DND-41 (cell line): Measurements from ENCODE around the gene NFIB.

Experiments used
- ATAC-seq: fragments of 200-7000 bp; cut with Tn5 transposase; 3 replicates; pipeline ENCODE4 v1.9.1; 2021; ENCODE audit warnings: low read depth; ENCODE audit not compliant: insufficient read depth
- DNase-seq: peaks from one replicate; pipeline ENCODE4 v3.0.0-alpha.2; 2020
- H2AFZ ChIP-seq: 2 replicates; pipeline ENCODE4 v1.6.0; 2012; ENCODE audit warnings: low read depth, low read length
- H3K27ac ChIP-seq: 2 replicates; pipeline ENCODE4 v1.5.1; 2012; ENCODE audit warnings: low read length, inconsistent platforms
- H3K27me3 ChIP-seq: fragments of 200-600 bp; sonication (generic); 2 replicates; pipeline ENCODE4 v1.6.0; 2012; ENCODE audit warnings: low read length, mild to moderate bottlenecking, inconsistent platforms; ENCODE audit not compliant: insufficient read depth, poor library complexity
- H3K36me3 ChIP-seq: 2 replicates; pipeline ENCODE4 v1.5.1; 2012; ENCODE audit warnings: low read length, inconsistent platforms; ENCODE audit not compliant: insufficient read depth
- H3K4me1 ChIP-seq: 2 replicates; pipeline ENCODE4 v1.5.1; 2012; ENCODE audit warnings: mild to moderate bottlenecking, low read length; ENCODE audit not compliant: insufficient read depth
- H3K4me2 ChIP-seq: 2 replicates; pipeline ENCODE4 v1.6.0; 2012; ENCODE audit warnings: mild to moderate bottlenecking, moderate library complexity, low read length, inconsistent platforms; ENCODE audit not compliant: insufficient read depth
- H3K4me3 ChIP-seq, 2 experiments: fragments of 200-600 bp in 1 of 2; shearing (Covaris generic) in 1 of 2; 2 replicates each; pipeline ENCODE4 v1.5.1; 2012 to 2016; ENCODE audit warnings: inconsistent platforms in 2 of 2, low read length in 2 of 2, mild to moderate bottlenecking in 2 of 2, low read depth in 1 of 2, moderate library complexity in 1 of 2
- H3K79me2 ChIP-seq: 2 replicates; pipeline ENCODE4 v1.6.0; 2012; ENCODE audit warnings: low read length, inconsistent platforms; ENCODE audit not compliant: insufficient read depth
- H3K9ac ChIP-seq: 2 replicates; pipeline ENCODE4 v1.6.0; 2012; ENCODE audit warnings: low read depth, mild to moderate bottlenecking, inconsistent platforms, low read length, moderate library complexity
- H3K9me3 ChIP-seq: 2 replicates; pipeline ENCODE4 v1.5.1; 2012; ENCODE audit warnings: low read length, moderate library complexity, mild to moderate bottlenecking, inconsistent platforms; ENCODE audit not compliant: insufficient read depth, severe bottlenecking
- H4K20me1 ChIP-seq: 2 replicates; pipeline ENCODE4 v1.6.0; 2012; ENCODE audit warnings: low read length; ENCODE audit not compliant: insufficient read depth
- EZH2 ChIP-seq: IDR thresholded peaks from 3 replicates; pipeline ENCODE4 v1.6.1; 2012; ENCODE audit warnings: borderline replicate concordance, low read depth, mild to moderate bottlenecking, moderate library complexity, low read length, inconsistent platforms; ENCODE audit not compliant: severe bottlenecking
- TF ChIP-seq, protein P1 (sequence below): IDR thresholded peaks from 2 replicates; pipeline ENCODE4 v1.5.1; 2012; ENCODE audit warnings: borderline replicate concordance, low read length, moderate library complexity, mild to moderate bottlenecking; ENCODE audit not compliant: poor library complexity, severe bottlenecking; ENCODE audit errors: extremely low read depth

The NFIB gene

DNA sequence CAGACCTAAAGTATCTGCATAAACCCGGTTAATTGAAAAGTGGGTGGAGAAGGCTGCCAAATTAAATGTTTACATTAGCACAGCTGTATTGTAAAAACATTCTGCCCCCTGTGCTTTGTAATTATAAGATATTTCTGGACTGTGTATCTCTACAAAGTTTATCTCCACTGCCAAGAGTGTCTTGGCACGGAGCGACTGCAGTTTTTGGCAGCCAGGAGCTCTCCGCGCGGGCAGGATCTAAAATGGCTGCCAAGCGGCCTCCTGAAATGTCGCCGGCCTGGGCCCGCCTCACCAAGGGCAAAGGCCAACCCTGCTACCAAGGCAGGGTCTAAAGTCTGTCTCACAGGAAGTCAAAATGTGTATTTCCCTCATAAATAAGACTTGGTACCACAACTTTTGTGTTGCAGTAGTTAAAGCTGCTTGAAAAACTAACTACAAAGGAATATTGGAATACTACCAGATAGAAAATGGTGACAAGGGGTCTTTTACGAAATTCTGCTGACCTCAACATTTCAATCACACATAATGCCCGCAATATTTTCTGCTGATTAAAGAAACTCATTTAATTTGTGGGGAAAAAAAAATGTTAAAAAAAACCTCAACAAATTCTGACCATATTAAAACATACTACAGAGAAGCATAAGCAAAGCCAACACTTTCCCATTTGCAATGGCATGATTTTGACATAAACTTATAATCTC lies 110.4 kb downstream of the NFIB start:
- H3K27ac ChIP-seq, result no peak overlapping the region
- no peak overlapping the region for H3K4me2 ChIP-seq
- DNase-seq (no peak), ATAC-seq (no peak)
- H3K4me3 ChIP-seq, result no peak overlapping the region
- no peak overlapping the region for H2AFZ ChIP-seq
- no peak for TF ChIP-seq EZH2
- TF ChIP-seq, protein P1, sequence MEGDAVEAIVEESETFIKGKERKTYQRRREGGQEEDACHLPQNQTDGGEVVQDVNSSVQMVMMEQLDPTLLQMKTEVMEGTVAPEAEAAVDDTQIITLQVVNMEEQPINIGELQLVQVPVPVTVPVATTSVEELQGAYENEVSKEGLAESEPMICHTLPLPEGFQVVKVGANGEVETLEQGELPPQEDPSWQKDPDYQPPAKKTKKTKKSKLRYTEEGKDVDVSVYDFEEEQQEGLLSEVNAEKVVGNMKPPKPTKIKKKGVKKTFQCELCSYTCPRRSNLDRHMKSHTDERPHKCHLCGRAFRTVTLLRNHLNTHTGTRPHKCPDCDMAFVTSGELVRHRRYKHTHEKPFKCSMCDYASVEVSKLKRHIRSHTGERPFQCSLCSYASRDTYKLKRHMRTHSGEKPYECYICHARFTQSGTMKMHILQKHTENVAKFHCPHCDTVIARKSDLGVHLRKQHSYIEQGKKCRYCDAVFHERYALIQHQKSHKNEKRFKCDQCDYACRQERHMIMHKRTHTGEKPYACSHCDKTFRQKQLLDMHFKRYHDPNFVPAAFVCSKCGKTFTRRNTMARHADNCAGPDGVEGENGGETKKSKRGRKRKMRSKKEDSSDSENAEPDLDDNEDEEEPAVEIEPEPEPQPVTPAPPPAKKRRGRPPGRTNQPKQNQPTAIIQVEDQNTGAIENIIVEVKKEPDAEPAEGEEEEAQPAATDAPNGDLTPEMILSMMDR, result no peak
- H3K79me2 ChIP-seq, result no peaks in the 10 kb centered on the region
- no peak overlapping the region for H3K9ac ChIP-seq
- no peaks in the 10 kb centered on the region for H3K4me1 ChIP-seq
- H3K9me3 ChIP-seq, result no peaks in the 10 kb centered on the region
- no peaks in the 10 kb centered on the region for H3K36me3 ChIP-seq
- no peaks in the 10 kb centered on the region for H4K20me1 ChIP-seq
- no peaks in the 10 kb centered on the region for H3K27me3 ChIP-seq

DNA sequence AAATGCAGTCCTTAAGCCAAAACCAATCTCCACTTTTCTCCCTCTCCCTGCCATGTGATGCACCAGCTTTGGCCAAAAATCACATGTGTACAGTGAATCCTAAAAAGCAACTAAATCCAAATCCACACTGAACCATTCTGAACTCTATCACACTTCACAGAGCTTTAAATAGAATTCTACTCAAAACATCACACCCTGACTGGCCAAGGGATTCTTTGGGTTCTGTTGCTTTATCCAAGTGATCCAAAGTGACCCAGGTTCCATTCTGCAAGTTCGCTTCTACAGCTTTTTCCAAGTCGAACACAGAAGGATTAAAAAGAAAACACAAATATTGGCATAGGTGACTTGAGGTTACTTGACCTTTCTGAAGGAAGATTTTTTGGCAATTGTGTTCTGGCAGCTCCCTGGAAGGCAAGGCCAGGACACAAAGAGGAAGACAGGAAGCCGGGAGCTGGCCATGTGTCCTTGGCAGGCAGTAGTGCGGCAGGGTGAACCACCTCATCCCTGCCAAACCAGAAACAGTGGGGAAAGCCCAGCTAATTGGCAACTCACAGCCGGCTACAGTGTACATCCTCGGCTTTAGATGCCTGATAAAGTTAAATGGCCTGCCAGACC lies 115.0 kb downstream of the NFIB start:
- Histone ChIP-seq H3K79me2 (no peaks in the 10 kb centered on the region), H2AFZ (no peak overlapping the region), H3K4me1 (no peaks in the 10 kb centered on the region), H3K9me3 (no peaks in the 10 kb centered on the region), H4K20me1 (no peaks in the 10 kb centered on the region), H3K27ac (no peak overlapping the region), H3K36me3 (no peaks in the 10 kb centered on the region), H3K9ac (no peak overlapping the region), H3K27me3 (no peaks in the 10 kb centered on the region), H3K4me2 (no peak overlapping the region), H3K4me3 (no peak overlapping the region)
- no peak for DNase-seq
- TF ChIP-seq, protein P1, result no peak
- no peak for TF ChIP-seq EZH2
- no peak for ATAC-seq

DNA sequence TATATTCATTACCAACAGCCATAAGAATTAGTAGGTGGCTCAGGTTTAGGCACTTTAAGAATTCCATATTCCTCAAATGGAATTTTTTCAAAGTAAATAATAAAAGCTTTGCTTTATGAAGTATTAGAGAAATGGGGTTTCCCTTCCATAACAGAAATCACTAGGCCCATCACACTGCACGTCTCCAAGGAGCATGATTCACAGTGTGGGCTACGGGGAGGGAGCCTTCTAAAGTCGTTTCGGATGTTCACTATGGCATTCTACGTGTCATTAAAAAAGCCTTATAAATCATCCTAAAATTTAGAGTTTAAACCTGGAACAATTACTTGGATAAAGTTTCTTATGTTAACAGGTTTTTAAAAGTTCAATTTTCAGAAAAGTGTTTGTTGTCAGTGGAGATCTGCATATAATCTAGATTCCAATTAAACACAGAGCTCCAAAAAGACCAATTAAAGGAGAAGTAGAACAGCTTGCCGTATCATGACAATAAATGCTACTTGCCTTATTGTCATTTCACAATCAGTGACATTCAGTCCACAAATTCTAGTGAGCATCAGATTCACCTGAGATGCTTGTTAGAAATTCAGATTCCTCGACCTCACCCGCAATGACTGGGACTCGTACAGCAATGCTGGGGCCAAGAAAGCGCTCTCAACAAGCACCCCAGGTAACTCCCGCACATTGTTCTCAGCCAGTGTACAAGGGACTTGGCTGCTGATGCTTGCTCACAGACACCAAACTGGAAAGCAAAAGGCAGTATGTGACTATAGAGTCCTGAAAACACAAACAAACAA lies 115.7 kb downstream of the NFIB start:
- Histone ChIP-seq H3K9me3 (no peaks in the 10 kb centered on the region), H3K9ac (no peak overlapping the region), H4K20me1 (no peaks in the 10 kb centered on the region), H3K27me3 (no peaks in the 10 kb centered on the region), H3K4me2 (no peak overlapping the region), H3K4me1 (no peaks in the 10 kb centered on the region), H3K79me2 (no peaks in the 10 kb centered on the region), H3K36me3 (no peaks in the 10 kb centered on the region), H3K4me3 (no peak overlapping the region), H3K27ac (no peak overlapping the region), H2AFZ (no peak overlapping the region)
- ATAC-seq, result no peak
- TF ChIP-seq, protein P1, result no peak
- no peak for TF ChIP-seq EZH2
- DNase-seq, result no peak
